K562 (cell line): ENCODE data around the gene RGS9BP. TPM values are rescaled to one million over a fixed set of nuclear protein-coding genes. Genes with fewer than 3 reads are reported as not detected.
A peak's percentile ranks its signal among the peaks of the same experiment; 100 is the strongest.

Experiments used
- ATAC-seq: fragments of 200-7000 bp; cut with Tn5 transposase; 3 replicates; pipeline ENCODE4 v1.9.1; 2020; ENCODE audit warnings: moderate library complexity
- BruUV-seq: library from RNA; stranded (reverse); fragments of 400-500 nt; replicated peaks from 2 replicates; lab custom pipeline; 2021; lab: Mats Ljungman, UMichigan
- CTCF ChIA-PET: fragments of 300-600 bp; formaldehyde crosslinking; extraction: SDS; loops from one replicate; lab custom pipeline; 2021; ENCODE audit warnings: low intra/inter-chr PET ratio; lab: Yijun Ruan, JAX
- POLR2A ChIA-PET: fragments of 300-600, 350-650 bp; sonication (Branson Sonifier 250); formaldehyde crosslinking; extraction: SDS; loops from one replicate; lab custom pipeline; 2021; ENCODE audit warnings: antibody characterized with exemption, inconsistent platforms; lab: Yijun Ruan, JAX
- DNase-seq, 4 experiments: peaks; one replicate each; pipeline versions ENCODE4 v3.0.0 to v3.0.0-alpha.2; 2011 to 2018; ENCODE audit warnings: low spot score in 3 of 4, mixed read lengths in 3 of 4; ENCODE audit errors: extremely low read depth in 1 of 4
- FAIRE-seq: peaks from 2 replicates; lab custom pipeline; 2011; peaks lifted over from hg19 to GRCh38; lab: Jason Lieb, UNC
- H2AFZ ChIP-seq: 2 replicates; pipeline ENCODE4 v1.6.0; 2011; ENCODE audit warnings: low read depth, low read length, control low read depth, inconsistent platforms
- H3K27ac ChIP-seq: fragments of 200-600 bp; 3 replicates; pipeline ENCODE4 v1.8.0; 2011; ENCODE audit warnings: low read depth, mild to moderate bottlenecking, control low read depth, inconsistent platforms, low read length, moderate library complexity, mixed read lengths; ENCODE audit errors: extremely low read depth
- H3K27me3 ChIP-seq, 2 experiments: fragments of 300-600 bp in 1 of 2; 2 replicates in 1 of 2; 3 replicates in 1 of 2; pipeline versions ENCODE4 v1.6.0 to v1.8.0; 2011; ENCODE audit warnings: inconsistent platforms in 2 of 2, low read length in 2 of 2, mild to moderate bottlenecking in 1 of 2, mixed read lengths in 1 of 2, moderate library complexity in 1 of 2; ENCODE audit not compliant: control insufficient read depth in 2 of 2, insufficient read depth in 2 of 2
- H3K36me3 ChIP-seq: fragments of 300-600 bp; 3 replicates; pipeline ENCODE4 v1.8.0; 2011; ENCODE audit warnings: mild to moderate bottlenecking, low read length, inconsistent platforms; ENCODE audit not compliant: control insufficient read depth, insufficient read depth
- H3K4me1 ChIP-seq, 2 experiments: fragments of 200-600 bp in 1 of 2; replicated peaks in 1 of 2; 2 replicates in 1 of 2; 3 replicates in 1 of 2; pipeline versions ENCODE4 v1.5.1 to v1.8.0; 2011; ENCODE audit warnings: inconsistent platforms in 2 of 2, low read length in 2 of 2, mild to moderate bottlenecking in 1 of 2, mixed read lengths in 1 of 2, moderate library complexity in 1 of 2; ENCODE audit not compliant: control insufficient read depth in 2 of 2, insufficient read depth in 2 of 2
- H3K4me2 ChIP-seq: 2 replicates; pipeline ENCODE4 v1.6.1; 2011; ENCODE audit warnings: low read length, control low read depth, inconsistent platforms, mixed read lengths; ENCODE audit not compliant: insufficient read depth
- H3K4me3 ChIP-seq: fragments of 200-600 bp; sonication (generic), shearing (Covaris generic); 2 replicates; pipeline ENCODE4 v1.5.1; 2016; ENCODE audit warnings: control low read depth, inconsistent platforms
- H3K79me2 ChIP-seq: fragments of 200-600 bp; 3 replicates; pipeline ENCODE4 v1.8.0; 2011; ENCODE audit warnings: low read length, inconsistent platforms; ENCODE audit not compliant: control insufficient read depth, insufficient read depth
- H3K9ac ChIP-seq, 2 experiments: 2 replicates each; pipeline versions ENCODE4 v1.6.0 to v1.6.1; 2011; ENCODE audit warnings: low read depth in 2 of 2, low read length in 2 of 2, control low read depth in 1 of 2, inconsistent platforms in 1 of 2, mild to moderate bottlenecking in 1 of 2, mixed read lengths in 1 of 2; ENCODE audit not compliant: insufficient read depth in 1 of 2
- H3K9me1 ChIP-seq: one replicate; pipeline ENCODE4 v1.6.0; 2011; ENCODE audit warnings: inconsistent platforms, mild to moderate bottlenecking, low read length, moderate library complexity; ENCODE audit not compliant: control insufficient read depth, insufficient read depth
- H3K9me3 ChIP-seq: replicated peaks from 2 replicates; pipeline ENCODE4 v1.5.1; 2011; ENCODE audit warnings: low read depth, low read length, inconsistent platforms; ENCODE audit not compliant: control insufficient read depth, insufficient read depth
- H4K20me1 ChIP-seq: replicated peaks from 2 replicates; pipeline ENCODE4 v1.6.1; 2011; ENCODE audit warnings: low read length, inconsistent platforms, mixed read lengths; ENCODE audit not compliant: control insufficient read depth, insufficient read depth
- ARHGAP35 ChIP-seq: fragments of 450-650 bp; IDR thresholded peaks from 2 replicates; pipeline ENCODE4 v1.6.1; 2018; ENCODE audit not compliant: partially characterized antibody
- CBFA2T3 ChIP-seq: fragments of 450-650 bp; IDR thresholded peaks from 2 replicates; pipeline ENCODE4 v1.6.1; 2017
- EGR1 ChIP-seq: fragments of 450-650 bp; conservative IDR thresholded peaks from 2 replicates; pipeline ENCODE4 v1.6.1; 2017; ENCODE audit warnings: mild to moderate bottlenecking
- MCM5 ChIP-seq: fragments of 450-650 bp; IDR thresholded peaks from 2 replicates; pipeline ENCODE4 v1.6.1; 2016; ENCODE audit warnings: low read depth
- MTA2 ChIP-seq: fragments of 450-650 bp; IDR thresholded peaks from 2 replicates; pipeline ENCODE4 v1.6.1; 2016; ENCODE audit warnings: low read depth
- PHB2 ChIP-seq: fragments of 450-650 bp; IDR thresholded peaks from 2 replicates; pipeline ENCODE4 v1.6.1; 2017; ENCODE audit warnings: low read depth
- SMARCE1 ChIP-seq: fragments of 450-650 bp; IDR thresholded peaks from 2 replicates; pipeline ENCODE4 v1.7.1; 2016; ENCODE audit warnings: mild to moderate bottlenecking
- TEAD4 ChIP-seq, 2 experiments: sonication (generic) in 1 of 2; formaldehyde crosslinking in 1 of 2; IDR thresholded peaks; 2 replicates each; pipeline versions ENCODE4 v1.6.1 to v1.8.0; 2012 to 2022; ENCODE audit warnings: borderline replicate concordance in 1 of 2, inconsistent platforms in 1 of 2, low read length in 1 of 2, mild to moderate bottlenecking in 1 of 2, missing genetic modification reagents in 1 of 2
- ZNF384 ChIP-seq: IDR thresholded peaks from 2 replicates; pipeline ENCODE4 v1.6.1; 2012; ENCODE audit warnings: low read depth, low read length, improper control_type of control experiment
- ZNF407 ChIP-seq: fragments of 450-650 bp; IDR thresholded peaks from 2 replicates; pipeline ENCODE4 v1.6.1; 2016; ENCODE audit warnings: low read depth
- ZNF655 ChIP-seq: fragments of 250-450 bp; sonication (Bioruptor Pico); IDR thresholded peaks from 2 replicates; pipeline ENCODE4 v1.5.0; 2021
- WGBS: fragments of 100-300 bp; shearing (Covaris generic); methylation state at CpG from one replicate; pipeline ENCODE4 v1.1.6; 2016; ENCODE audit warnings: low coverage, mixed read lengths; ENCODE audit not compliant: insufficient coverage; ENCODE audit errors: missing lambda C conversion rate; 5-methylcytosine and 5-hydroxymethylcytosine counted together
- in situ Hi-C: fragments of 300-500 bp; cut with MboI; formaldehyde crosslinking; loops from 4 replicates; pipeline ENCODE4 v1.15.0; 2018; ENCODE audit warnings: inconsistent platforms, mixed read lengths
- intact Hi-C: fragments of 100-400 bp; cut with micrococcal nuclease; formaldehyde crosslinking; loops from 2 replicates; pipeline ENCODE4 v1.14.2; 2022
- polyA plus RNA-seq, 8 experiments: library from polyadenylated mRNA; depleted of rRNA in 4 of 8; stranded (reverse) in 5 of 8; unstranded in 3 of 8; fragments of >200 nt; fragmentation: Nextera tagmentation in 2 of 8; fragmentation: Illumina TruSeq in 1 of 8; extraction: Ambion mirVana in 2 of 8; extraction: Trizol in 1 of 8; gene quantifications; 2 replicates each; pipeline versions ENCODE4 v1.2.1 to v1.2.3, GENCODE V29; 2011 to 2014; ENCODE audit warnings: inconsistent platforms in 1 of 8, missing spikeins in 1 of 8
- total RNA-seq, 7 experiments: library from RNA; depleted of rRNA in 6 of 7; stranded (reverse); fragments of >200 nt in 6 of 7; fragmentation: Illumina TruSeq in 2 of 7; extraction: Trizol in 2 of 7; gene quantifications; 2 replicates each; pipeline versions ENCODE4 v1.2.1 to v1.2.3, GENCODE V29; 2011 to 2021; ENCODE audit warnings: low replicate concordance in 1 of 7

RGS9BP gene
- total and polyA plus RNA-seq, 9 of the 15 experiments (the other 6 are each of a cell fraction or from before 2014, with no cell fraction given): 0.03 to 1.3 (median 0.49) TPM

GRCh38 chr19:32686847-32687475, 11.3 kb downstream of the RGS9BP start (continued):
- no peak for TF ChIP-seq MCM5

GRCh38 chr19:32687681-32688080, 12.0 kb downstream of the RGS9BP start:
- no peak overlapping the region for H3K9ac ChIP-seq
- H3K4me2 ChIP-seq: no peak overlapping the region; the same call in 1 of the 2 replicates
- H3K27me3 ChIP-seq: no peaks in the 10 kb centered on the region
- ChIA-PET CTCF (no interaction called here), POLR2A (no interaction called here)
- intact Hi-C loops (loop anchor here (1.0 kb wide), 1 partner anchor 12 kb away; the partner anchor contains the start of genes ANKRD27 and RGS9BP), in situ Hi-C loops (no loop called here)
- 0 out of 3 replicates have a peak overlapping the region, but pooled peaks have one; percentile 23 for H3K27ac ChIP-seq
- no TSS peak for BruUV-seq
- no peak overlapping the region for H3K4me3 ChIP-seq
- H3K36me3 ChIP-seq: no peaks in the 10 kb centered on the region
- H2AFZ ChIP-seq: peak overlapping the region; percentile 26; the same call in 1 of the 2 replicates
- ATAC-seq (peak; percentile 35), FAIRE-seq (peak; percentile 81), DNase-seq (peak; percentile 54 to 82 (median 61))
- no peaks in the 10 kb centered on the region for H3K9me1 ChIP-seq
- peaks cover 35% of the 10 kb centered on the region for H3K79me2 ChIP-seq
- H4K20me1 ChIP-seq: no peaks in the 10 kb centered on the region
- peaks cover 22 to 35% of the 10 kb centered on the region in 2 experiments; a peak in 4 of 5 replicates for H3K4me1 ChIP-seq
- no peaks in the 10 kb centered on the region for H3K9me3 ChIP-seq
- WGBS: 11% methylated on average over 4 of the region's 4 CpGs
- TF ChIP-seq MTA2 (peak; percentile 60), PHB2 (peak; percentile 7; the same call in 1 of the 2 replicates), ZNF655 (CRISPR knock-in tag) (no peak), SMARCE1 (peak; percentile 32; the same call in 1 of the 2 replicates), ZNF384 (peak; percentile 64), ARHGAP35 (no peak), TEAD4 (IDR thresholded peaks at IDR 0.05; ENCODE audit: low read length) (peak; percentile 71), TEAD4 (CRISPR knock-in tag; IDR thresholded peaks at IDR 0.05; ENCODE audit: borderline replicate concordance) (no peak), CBFA2T3 (peak; percentile 91), EGR1 (peak; percentile 43; the same call in 1 of the 2 replicates), ZNF407 (no peak)
